ENCODE results near the gene NOG. TPM values are rescaled to one million over a fixed set of nuclear protein-coding genes. Genes with fewer than 3 reads are reported as not detected.

Gene NOG
- total and polyA plus RNA-seq, 9 of the 15 experiments (the other 6 are each of a cell fraction or from before 2014, with no cell fraction given), result not detected

DNA sequence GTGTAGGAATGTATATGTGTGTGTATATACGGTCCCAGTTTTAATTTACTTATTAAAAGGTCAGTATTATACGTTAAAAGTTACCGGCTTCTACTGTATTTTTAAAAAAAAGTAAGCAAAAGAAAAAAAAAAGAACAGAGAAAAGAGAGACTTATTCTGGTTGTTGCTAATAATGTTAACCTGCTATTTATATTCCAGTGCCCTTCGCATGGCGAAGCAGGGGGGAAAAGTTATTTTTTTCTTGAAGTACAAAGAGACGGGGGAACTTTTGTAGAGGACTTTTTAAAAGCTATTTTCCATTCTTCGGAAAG lies 1.6 kb downstream of the NOG start:
- Histone ChIP-seq H3K27ac (ENCODE audit: extremely low read depth, low read depth, low read length) (no peak overlapping the region), H3K36me3 (ENCODE audit: control insufficient read depth, insufficient read depth, low read length) (no peaks in the 10 kb centered on the region), H2AFZ (ENCODE audit: low read depth, low read length) (no peak overlapping the region), H3K27me3 (ENCODE audit: control insufficient read depth in 2 of 2, insufficient read depth in 2 of 2, low read length in 2 of 2) (peaks cover 22 to 30% of the 10 kb centered on the region in 2 experiments), H3K9me3 (replicated peaks; ENCODE audit: control insufficient read depth, insufficient read depth, low read depth, low read length) (no peaks in the 10 kb centered on the region), H3K4me1 (replicated peaks in 1 of 2; ENCODE audit: control insufficient read depth in 2 of 2, insufficient read depth in 2 of 2, low read length in 2 of 2) (peaks cover 0 to 22% of the 10 kb centered on the region in 2 experiments; a peak in 2 of 5 replicates), H4K20me1 (replicated peaks; ENCODE audit: control insufficient read depth, insufficient read depth, low read length) (no peaks in the 10 kb centered on the region; the same call in 1 of the 2 replicates), H3K4me2 (ENCODE audit: insufficient read depth, low read length) (no peak overlapping the region), H3K9me1 (ENCODE audit: control insufficient read depth, insufficient read depth, low read length) (no peaks in the 10 kb centered on the region), H3K79me2 (ENCODE audit: control insufficient read depth, insufficient read depth, low read length) (no peaks in the 10 kb centered on the region), H3K4me3 (no peak overlapping the region), H3K9ac (ENCODE audit: insufficient read depth in 1 of 2, low read depth in 2 of 2, low read length in 2 of 2) (no peak overlapping the region)
- no TSS peak for BruUV-seq (replicated peaks)
- ChIA-PET POLR2A (no interaction called here), CTCF (ENCODE audit: low intra/inter-chr PET ratio) (no interaction called here)
- no peak for DNase-seq (ENCODE audit: extremely low read depth in 1 of 4, low spot score in 3 of 4)
- WGBS (ENCODE audit: insufficient coverage, low coverage, missing lambda C conversion rate), result 12% methylated on average over 7 of the region's 7 CpGs
- TF ChIP-seq, protein P1, sequence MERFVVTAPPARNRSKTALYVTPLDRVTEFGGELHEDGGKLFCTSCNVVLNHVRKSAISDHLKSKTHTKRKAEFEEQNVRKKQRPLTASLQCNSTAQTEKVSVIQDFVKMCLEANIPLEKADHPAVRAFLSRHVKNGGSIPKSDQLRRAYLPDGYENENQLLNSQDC (CRISPR knock-in tag; IDR thresholded peaks at IDR 0.05), result no peak
- TF ChIP-seq RNF2 (IDR thresholded peaks at IDR 0.05) (no peak), ZNF140 (CRISPR knock-in tag; IDR thresholded peaks at IDR 0.05) (no peak), MTA1 (IDR thresholded peaks at IDR 0.05; ENCODE audit: borderline replicate concordance) (no peak), ZBTB12 (CRISPR knock-in tag; IDR thresholded peaks at IDR 0.05) (no peak), NCOA4 (IDR thresholded peaks at IDR 0.05; ENCODE audit: partially characterized antibody) (no peak), THRAP3 (IDR thresholded peaks at IDR 0.05; ENCODE audit: borderline replicate concordance) (no peak), NR2C2 (CRISPR knock-in tag; IDR thresholded peaks at IDR 0.05) (no peak), NR2C2 (tag; IDR thresholded peaks at IDR 0.05) (no peak), ESRRB (CRISPR knock-in tag; IDR thresholded peaks at IDR 0.05; ENCODE audit: borderline replicate concordance) (no peak), JUND (IDR thresholded peaks at IDR 0.05; ENCODE audit: borderline replicate concordance, low read depth, low read length) (no peak), JUND (tag; IDR thresholded peaks at IDR 0.05; ENCODE audit: borderline replicate concordance, low read depth, low read length) (no peak), LARP7 (IDR thresholded peaks at IDR 0.05) (no peak), ZNF3 (CRISPR knock-in tag; IDR thresholded peaks at IDR 0.05) (no peak), MAFK (IDR thresholded peaks at IDR 0.05; ENCODE audit: low read length) (no peak), PTRF (tag; IDR thresholded peaks at IDR 0.05) (no peak), RBM25 (IDR thresholded peaks at IDR 0.05; ENCODE audit: low read depth, low read length, severe bottlenecking) (no peak), ZFP30 (CRISPR knock-in tag; IDR thresholded peaks at IDR 0.05; ENCODE audit: borderline replicate concordance) (no peak), ZBTB1 (CRISPR knock-in tag; IDR thresholded peaks at IDR 0.05; ENCODE audit: borderline replicate concordance, low read depth) (no peak)
- no peak for ATAC-seq
- intact Hi-C loops (cut with micrococcal nuclease), result loop anchor here (10.0 kb wide), 2 partner anchors 80 to 350 kb away; no protein-coding TSS in a partner anchor
- in situ Hi-C loops (cut with MboI), result no loop called here
- FAIRE-seq, result no peak

Measured in K562 (cell line).